H9 (cell line): Measurements from ENCODE around the gene HLX. TPM values are rescaled to one million over a fixed set of nuclear protein-coding genes. Genes with fewer than 3 reads are reported as not detected.
A peak's percentile ranks its signal among the peaks of the same experiment; 100 is the strongest.

Experiments used
- DNase-seq: peaks from one replicate; pipeline ENCODE4 v3.0.0-alpha.2; 2017
- H2AFZ ChIP-seq: one replicate; pipeline ENCODE4 v1.6.1; 2013; ENCODE audit warnings: mild to moderate bottlenecking, low read length, control low read depth, moderate library complexity
- H2AK5ac ChIP-seq: 2 replicates; pipeline ENCODE4 v1.6.1; 2013; ENCODE audit warnings: low read length, control low read depth, mixed read lengths; ENCODE audit not compliant: insufficient read length
- H2BK120ac ChIP-seq: one replicate; pipeline ENCODE4 v1.6.1; 2013; ENCODE audit warnings: low read depth, mild to moderate bottlenecking, low read length, control low read depth, inconsistent platforms; ENCODE audit not compliant: poor library complexity, severe bottlenecking
- H2BK12ac ChIP-seq: 2 replicates; pipeline ENCODE4 v1.6.1; 2013; ENCODE audit warnings: low read length, control low read depth, mixed read lengths, low read depth; ENCODE audit not compliant: insufficient read length
- H2BK15ac ChIP-seq: 2 replicates; pipeline ENCODE4 v1.6.1; 2013; ENCODE audit warnings: low read depth, low read length, control low read depth
- H2BK20ac ChIP-seq: one replicate; pipeline ENCODE4 v1.6.1; 2013; ENCODE audit warnings: low read depth, mild to moderate bottlenecking, low read length, control low read depth, inconsistent platforms; ENCODE audit not compliant: poor library complexity, severe bottlenecking
- H2BK5ac ChIP-seq: 2 replicates; pipeline ENCODE4 v1.6.1; 2013; ENCODE audit warnings: low read length, control low read depth, mixed read lengths; ENCODE audit not compliant: insufficient read length
- H3K14ac ChIP-seq: 2 replicates; pipeline ENCODE4 v1.6.1; 2013; ENCODE audit warnings: low read length, control low read depth; ENCODE audit not compliant: insufficient read depth
- H3K18ac ChIP-seq: 2 replicates; pipeline ENCODE4 v1.6.1; 2013; ENCODE audit warnings: low read depth, mild to moderate bottlenecking, mixed read lengths, low read length, control low read depth; ENCODE audit not compliant: insufficient read length
- H3K23ac ChIP-seq: 2 replicates; pipeline ENCODE4 v1.6.1; 2013; ENCODE audit warnings: low read length, control low read depth, mixed read lengths, low read depth; ENCODE audit not compliant: insufficient read length
- H3K23me2 ChIP-seq: 2 replicates; pipeline ENCODE4 v1.6.1; 2013; ENCODE audit warnings: low read depth, mild to moderate bottlenecking, mixed read lengths, low read length, control low read depth; ENCODE audit not compliant: insufficient read length, poor library complexity, severe bottlenecking
- H3K27ac ChIP-seq: 2 replicates; pipeline ENCODE4 v1.5.1; 2013; ENCODE audit warnings: low read length, control low read depth, mixed read lengths, low read depth; ENCODE audit not compliant: insufficient read length
- H3K27me3 ChIP-seq: 2 replicates; pipeline ENCODE4 v1.6.1; 2013; ENCODE audit warnings: low read length, control low read depth, inconsistent platforms; ENCODE audit not compliant: insufficient read depth
- H3K4ac ChIP-seq: 2 replicates; pipeline ENCODE4 v1.6.1; 2013; ENCODE audit warnings: low read depth, mild to moderate bottlenecking, control low read depth, inconsistent platforms, low read length, moderate library complexity
- H3K4me1 ChIP-seq: 2 replicates; pipeline ENCODE4 v1.6.1; 2013; ENCODE audit warnings: low read length, control low read depth, inconsistent platforms; ENCODE audit not compliant: insufficient read depth
- H3K4me2 ChIP-seq: 2 replicates; pipeline ENCODE4 v1.6.1; 2013; ENCODE audit warnings: low read length, control low read depth, mixed read lengths; ENCODE audit not compliant: insufficient read length, insufficient read depth
- H3K56ac ChIP-seq: 2 replicates; pipeline ENCODE4 v1.6.1; 2013; ENCODE audit warnings: low read depth, mild to moderate bottlenecking, mixed read lengths, low read length, control low read depth; ENCODE audit not compliant: insufficient read length
- H3K79me1 ChIP-seq: 2 replicates; pipeline ENCODE4 v1.6.1; 2013; ENCODE audit warnings: low read depth, mild to moderate bottlenecking, moderate library complexity, low read length, control low read depth, inconsistent platforms; ENCODE audit not compliant: insufficient read depth, poor library complexity, severe bottlenecking
- H3K79me2 ChIP-seq: 2 replicates; pipeline ENCODE4 v1.6.1; 2013; ENCODE audit warnings: low read length, control low read depth, inconsistent platforms; ENCODE audit not compliant: insufficient read depth
- H3K9ac ChIP-seq: 2 replicates; pipeline ENCODE4 v1.6.1; 2013; ENCODE audit warnings: low read length, control low read depth, mixed read lengths; ENCODE audit not compliant: insufficient read length; ENCODE audit errors: extremely low read depth
- H3K9me3 ChIP-seq: one replicate; pipeline ENCODE4 v1.6.1; 2013; ENCODE audit warnings: low read depth, low read length, inconsistent platforms; ENCODE audit not compliant: control insufficient read depth
- H3T11ph ChIP-seq: one replicate; pipeline ENCODE4 v1.6.1; 2013; ENCODE audit warnings: mild to moderate bottlenecking, low read length, control low read depth, inconsistent platforms
- H4K20me1 ChIP-seq: one replicate; pipeline ENCODE4 v1.6.1; 2013; ENCODE audit not compliant: control insufficient read depth, insufficient read length, insufficient read depth
- H4K5ac ChIP-seq: 2 replicates; pipeline ENCODE4 v1.6.1; 2013; ENCODE audit warnings: low read depth, mild to moderate bottlenecking, mixed read lengths, low read length, control low read depth; ENCODE audit not compliant: insufficient read length
- H4K8ac ChIP-seq: replicated peaks from 2 replicates; pipeline ENCODE4 v1.6.1; 2013; ENCODE audit warnings: low read length, control low read depth, mixed read lengths, low read depth; ENCODE audit not compliant: insufficient read length
- H4K91ac ChIP-seq: 2 replicates; pipeline ENCODE4 v1.6.1; 2013; ENCODE audit warnings: low read depth, mild to moderate bottlenecking, moderate library complexity, mixed read lengths, low read length, control low read depth; ENCODE audit not compliant: insufficient read length
- H3K27ac Mint-ChIP-seq, 3 experiments: 2 replicates in 2 of 3; 3 replicates in 1 of 3; pipeline ENCODE4 v1.8.0; 2020 to 2021; ENCODE audit warnings: mixed read lengths in 3 of 3, mild to moderate bottlenecking in 1 of 3, moderate library complexity in 1 of 3
- H3K27me3 Mint-ChIP-seq: 2 replicates; pipeline ENCODE4 v1.8.0; 2021; ENCODE audit warnings: low read depth, mild to moderate bottlenecking, moderate library complexity, mixed read lengths
- H3K36me3 Mint-ChIP-seq, 3 experiments: 2 replicates in 2 of 3; 3 replicates in 1 of 3; pipeline ENCODE4 v1.8.0; 2020 to 2021; ENCODE audit warnings: low read depth in 3 of 3, mixed read lengths in 3 of 3; ENCODE audit not compliant: insufficient read depth in 1 of 3
- H3K4me1 Mint-ChIP-seq, 2 experiments: 2 replicates each; pipeline ENCODE4 v1.8.0; 2020; ENCODE audit warnings: mixed read lengths in 2 of 2
- H3K4me3 Mint-ChIP-seq, 2 experiments: 2 replicates in 1 of 2; 3 replicates in 1 of 2; pipeline ENCODE4 v1.8.0; 2020 to 2021; ENCODE audit warnings: mild to moderate bottlenecking in 2 of 2, mixed read lengths in 2 of 2, moderate library complexity in 1 of 2
- H3K9me3 Mint-ChIP-seq, 2 experiments: 2 replicates in 1 of 2; 3 replicates in 1 of 2; pipeline ENCODE4 v1.8.0; 2020; ENCODE audit warnings: mild to moderate bottlenecking in 2 of 2, mixed read lengths in 2 of 2, moderate library complexity in 1 of 2
- WGBS: extraction: QIAGEN DNeasy Blood & Tissue Kit; methylation state at CpG from one replicate; pipeline ENCODE4 v1.1.7; 2013; ENCODE audit warnings: missing lambda C conversion rate, low lambda C conversion rate, mixed read lengths; ENCODE audit not compliant: insufficient read length; ENCODE audit errors: extremely low coverage; 5-methylcytosine and 5-hydroxymethylcytosine counted together
- total RNA-seq: library from RNA; stranded (reverse); gene quantifications from 2 replicates; pipeline ENCODE4 v1.2.1, GENCODE V29; 2021
- TF ChIP-seq, protein P1 (sequence below): fragments of 200-600 bp; sonication (generic); conservative IDR thresholded peaks from 3 replicates; pipeline ENCODE4 v1.8.0; 2021; ENCODE audit warnings: antibody characterized with exemption, mild to moderate bottlenecking

The HLX gene
- total RNA-seq, 1 experiment from 2014 or later: 0.37 TPM

DNA sequence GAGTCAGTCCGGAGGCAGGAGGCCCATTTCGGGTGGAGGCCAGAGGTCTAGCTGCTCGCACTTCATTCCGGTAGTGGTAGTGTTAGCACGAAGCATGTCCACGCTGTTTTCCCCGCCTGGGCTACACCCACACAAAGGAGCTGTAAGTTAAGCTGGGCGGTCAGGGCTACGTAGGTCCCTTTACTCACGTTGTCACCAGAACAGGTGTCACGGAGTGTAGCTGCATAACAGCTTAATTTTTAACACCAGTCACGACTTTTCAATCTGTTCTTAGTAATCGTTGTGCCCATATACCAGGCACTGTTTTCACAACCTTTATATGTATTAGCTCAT is 15.6 kb downstream of the HLX start:
- TF ChIP-seq, protein P1, sequence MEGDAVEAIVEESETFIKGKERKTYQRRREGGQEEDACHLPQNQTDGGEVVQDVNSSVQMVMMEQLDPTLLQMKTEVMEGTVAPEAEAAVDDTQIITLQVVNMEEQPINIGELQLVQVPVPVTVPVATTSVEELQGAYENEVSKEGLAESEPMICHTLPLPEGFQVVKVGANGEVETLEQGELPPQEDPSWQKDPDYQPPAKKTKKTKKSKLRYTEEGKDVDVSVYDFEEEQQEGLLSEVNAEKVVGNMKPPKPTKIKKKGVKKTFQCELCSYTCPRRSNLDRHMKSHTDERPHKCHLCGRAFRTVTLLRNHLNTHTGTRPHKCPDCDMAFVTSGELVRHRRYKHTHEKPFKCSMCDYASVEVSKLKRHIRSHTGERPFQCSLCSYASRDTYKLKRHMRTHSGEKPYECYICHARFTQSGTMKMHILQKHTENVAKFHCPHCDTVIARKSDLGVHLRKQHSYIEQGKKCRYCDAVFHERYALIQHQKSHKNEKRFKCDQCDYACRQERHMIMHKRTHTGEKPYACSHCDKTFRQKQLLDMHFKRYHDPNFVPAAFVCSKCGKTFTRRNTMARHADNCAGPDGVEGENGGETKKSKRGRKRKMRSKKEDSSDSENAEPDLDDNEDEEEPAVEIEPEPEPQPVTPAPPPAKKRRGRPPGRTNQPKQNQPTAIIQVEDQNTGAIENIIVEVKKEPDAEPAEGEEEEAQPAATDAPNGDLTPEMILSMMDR: no peak
- Histone ChIP-seq H3K14ac (no peak overlapping the region), H3K79me2 (no peaks in the 10 kb centered on the region), H3K4me2 (peak overlapping the region; percentile 49), H3T11ph (no peak overlapping the region), H2BK12ac (no peak overlapping the region), H3K9ac (no peak overlapping the region), H2BK120ac (no peak overlapping the region), H3K23ac (no peak overlapping the region), H4K91ac (no peak overlapping the region), H3K4me1 (peaks cover 2% of the 10 kb centered on the region; the same call in 1 of the 2 replicates), H2BK5ac (no peak overlapping the region), H3K23me2 (peaks cover 9% of the 10 kb centered on the region), H3K56ac (no peak overlapping the region), H3K9me3 (no peaks in the 10 kb centered on the region), H3K4ac (no peak overlapping the region), H3K27me3 (peaks cover 73% of the 10 kb centered on the region), H4K8ac (no peak overlapping the region), H2AK5ac (no peak overlapping the region), H3K18ac (no peak overlapping the region), H2BK20ac (no peak overlapping the region), H3K27ac (no peak overlapping the region), H2BK15ac (no peak overlapping the region), H2AFZ (no peak overlapping the region), H4K20me1 (no peaks in the 10 kb centered on the region), H4K5ac (no peak overlapping the region), H3K79me1 (no peaks in the 10 kb centered on the region)
- Mint-ChIP-seq H3K27ac (no peak overlapping the region; a peak in 1 of 7 replicates), H3K36me3 (no peaks in the 10 kb centered on the region; a peak in 2 of 7 replicates), H3K27me3 (peaks cover 100% of the 10 kb centered on the region), H3K4me3 (peak overlapping the region; percentile 49 to 76), H3K9me3 (peaks cover 3 to 14% of the 10 kb centered on the region in 2 experiments; a peak in 3 of 5 replicates), H3K4me1 (peaks cover 26 to 54% of the 10 kb centered on the region in 2 experiments)
- no peak for DNase-seq
- no CpG with 5 or more reads among the region's 13 CpGs for WGBS
